ENCODE results near the gene AOC1.
"Not testable (repeated sequence)": the region's sequence is repeated elsewhere in the genome, so short reads cannot be mapped to it uniquely, and the experiment has no call there.

The AOC1 gene

DNA sequence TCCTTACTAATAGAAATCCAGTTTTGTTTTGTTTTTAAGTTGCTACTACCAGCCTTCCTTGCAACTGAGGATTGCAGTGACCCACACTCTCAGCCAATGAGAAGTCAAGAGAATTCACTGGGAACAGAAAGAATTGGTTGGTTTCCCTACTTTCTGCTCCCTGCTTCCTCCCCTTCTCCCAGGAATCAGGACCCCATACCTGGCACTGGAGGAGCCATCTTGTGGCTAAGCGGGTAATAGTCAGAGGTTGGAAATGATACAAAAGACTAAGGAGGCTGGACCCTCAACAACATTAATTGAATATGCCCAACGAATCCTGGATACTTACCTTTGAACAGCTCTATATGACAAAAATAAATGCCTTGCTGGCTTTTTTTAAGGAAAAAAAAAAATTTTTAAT lies 45.5 kb upstream of the AOC1 start:
- Histone ChIP-seq H3K9me3 (peaks cover 0 to 13% (median 11%) of the 10 kb centered on the region in 3 donors), H3K27me3 (peaks cover 0 to 14% of the 10 kb centered on the region in 2 donors), H3K4me3 (no peak overlapping the region), H3K4me1 (no peaks in the 10 kb centered on the region), H3K36me3 (peaks cover 0 to 4% (median 0%) of the 10 kb centered on the region in 3 donors), H3K27ac (no peak overlapping the region)
- TF ChIP-seq, protein P1, sequence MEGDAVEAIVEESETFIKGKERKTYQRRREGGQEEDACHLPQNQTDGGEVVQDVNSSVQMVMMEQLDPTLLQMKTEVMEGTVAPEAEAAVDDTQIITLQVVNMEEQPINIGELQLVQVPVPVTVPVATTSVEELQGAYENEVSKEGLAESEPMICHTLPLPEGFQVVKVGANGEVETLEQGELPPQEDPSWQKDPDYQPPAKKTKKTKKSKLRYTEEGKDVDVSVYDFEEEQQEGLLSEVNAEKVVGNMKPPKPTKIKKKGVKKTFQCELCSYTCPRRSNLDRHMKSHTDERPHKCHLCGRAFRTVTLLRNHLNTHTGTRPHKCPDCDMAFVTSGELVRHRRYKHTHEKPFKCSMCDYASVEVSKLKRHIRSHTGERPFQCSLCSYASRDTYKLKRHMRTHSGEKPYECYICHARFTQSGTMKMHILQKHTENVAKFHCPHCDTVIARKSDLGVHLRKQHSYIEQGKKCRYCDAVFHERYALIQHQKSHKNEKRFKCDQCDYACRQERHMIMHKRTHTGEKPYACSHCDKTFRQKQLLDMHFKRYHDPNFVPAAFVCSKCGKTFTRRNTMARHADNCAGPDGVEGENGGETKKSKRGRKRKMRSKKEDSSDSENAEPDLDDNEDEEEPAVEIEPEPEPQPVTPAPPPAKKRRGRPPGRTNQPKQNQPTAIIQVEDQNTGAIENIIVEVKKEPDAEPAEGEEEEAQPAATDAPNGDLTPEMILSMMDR (IDR thresholded peaks at IDR 0.05), result no peak
- intact Hi-C loops (cut with DNase I; ENCODE audit: low total_unique reads), result no loop called here
- DNase-seq, result no peak

DNA sequence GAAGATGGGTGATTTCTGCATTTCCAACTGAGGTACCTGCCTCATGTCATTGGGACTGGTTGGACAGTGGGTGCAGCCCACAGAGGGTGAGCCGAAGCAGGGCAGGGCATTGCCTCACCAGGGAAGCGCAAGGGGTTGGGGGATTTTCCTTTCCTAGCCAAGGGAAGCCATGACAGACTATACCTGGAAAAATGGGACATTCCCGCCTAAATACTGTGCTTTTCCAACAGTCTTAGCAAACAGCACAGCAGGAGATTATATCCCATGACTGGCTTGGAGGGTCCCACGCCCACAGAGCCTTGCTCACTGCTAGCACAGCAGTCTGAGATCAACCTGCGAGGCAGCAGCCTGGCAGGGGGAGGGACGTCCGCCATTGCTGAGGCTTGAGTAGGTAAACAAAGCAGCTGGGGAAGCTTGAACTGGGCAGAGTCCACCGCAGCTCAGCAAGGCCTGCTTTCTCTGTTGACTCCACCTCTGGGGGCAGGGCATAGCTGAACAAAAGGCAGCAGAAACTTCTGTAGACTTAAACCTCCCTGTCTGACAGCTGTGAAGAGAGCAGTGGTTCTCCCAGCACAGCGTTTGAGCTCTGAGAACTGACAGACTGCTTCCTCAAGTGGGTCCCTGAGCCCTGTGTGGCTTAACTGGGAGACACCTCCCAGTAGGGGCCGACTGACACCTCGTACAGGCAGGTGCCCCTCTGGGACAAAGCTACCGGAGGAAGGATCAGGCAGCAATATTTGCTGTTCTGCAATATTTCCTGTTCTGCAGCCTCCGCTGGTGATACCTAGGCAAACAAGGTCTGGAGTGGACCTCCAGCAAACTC lies 44.5 kb upstream of the AOC1 start:
- H3K4me3 ChIP-seq; DNase-seq; H3K27me3 ChIP-seq; H3K36me3 ChIP-seq; H3K27ac ChIP-seq; H3K4me1 ChIP-seq; intact Hi-C loops (cut with DNase I; ENCODE audit: low total_unique reads): not testable (repeated sequence)
- H3K9me3 ChIP-seq, result peaks cover 0 to 13% (median 11%) of the 10 kb centered on the region in 3 donors

DNA sequence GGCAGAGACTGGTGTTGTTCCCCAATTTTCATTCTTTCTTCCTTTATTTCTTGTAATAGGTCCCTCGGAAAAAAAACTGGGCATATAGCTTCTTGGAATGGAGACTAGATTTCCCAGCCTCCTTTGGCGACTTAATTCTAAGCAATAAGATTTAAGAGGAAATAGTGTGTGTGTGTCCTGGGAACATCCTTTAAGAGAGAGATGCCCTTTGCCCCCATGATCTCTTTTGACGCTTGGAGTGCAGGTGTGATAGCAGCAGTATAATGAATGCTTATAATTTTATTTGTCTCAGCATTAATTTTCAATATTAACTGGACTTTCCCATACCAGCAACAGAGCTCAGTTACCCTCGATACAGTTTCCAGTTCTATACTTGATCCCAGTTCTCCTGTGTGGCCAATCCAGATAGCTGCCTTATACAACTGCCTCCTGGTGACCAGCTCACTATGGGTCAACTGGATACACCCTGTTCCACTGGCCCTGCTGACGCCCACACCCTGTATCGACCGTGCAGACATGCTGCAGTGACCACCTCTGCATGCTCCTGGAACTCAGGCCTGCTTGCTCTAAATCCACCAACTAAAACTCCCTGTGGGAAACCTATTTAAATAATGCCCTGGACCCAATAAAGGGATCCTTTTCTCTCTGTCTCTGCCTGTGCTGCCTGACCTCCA lies 37.9 kb upstream of the AOC1 start:
- Histone ChIP-seq H3K4me1 (no peaks in the 10 kb centered on the region), H3K4me3 (no peak overlapping the region), H3K27me3 (no peaks in the 10 kb centered on the region), H3K27ac (no peak overlapping the region), H3K9me3 (peaks cover 0 to 15% (median 13%) of the 10 kb centered on the region in 3 donors), H3K36me3 (no peaks in the 10 kb centered on the region)
- intact Hi-C loops (cut with DNase I; ENCODE audit: low total_unique reads), result no loop called here
- DNase-seq, result no peak
- TF ChIP-seq, protein P1 (IDR thresholded peaks at IDR 0.05), result no peak

DNA sequence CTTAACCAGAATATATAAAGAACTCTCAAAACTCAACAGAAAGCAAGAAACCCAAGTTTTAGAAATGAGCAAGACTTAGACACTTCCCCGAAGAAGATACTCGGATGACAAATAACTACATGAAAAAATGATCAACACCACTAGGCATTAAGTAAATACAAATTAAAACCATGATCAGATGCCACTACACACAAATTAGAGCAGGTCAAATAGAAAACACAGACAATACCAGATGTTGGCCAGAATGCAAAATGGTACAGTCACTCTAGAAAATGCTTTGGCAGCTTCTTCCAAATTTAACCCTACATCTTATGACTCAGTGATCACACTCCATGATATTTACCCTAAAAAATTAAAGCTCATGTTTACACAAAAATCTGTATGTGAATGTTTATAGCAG lies 33.3 kb upstream of the AOC1 start:
- no peaks in the 10 kb centered on the region for H3K4me1 ChIP-seq
- H3K4me3 ChIP-seq, result no peak overlapping the region
- H3K27me3 ChIP-seq, result no peaks in the 10 kb centered on the region
- intact Hi-C loops (cut with DNase I; ENCODE audit: low total_unique reads), result no loop called here
- H3K27ac ChIP-seq, result no peak overlapping the region
- peaks cover 3 to 15% (median 13%) of the 10 kb centered on the region in 3 donors for H3K9me3 ChIP-seq
- no peaks in the 10 kb centered on the region for H3K36me3 ChIP-seq
- DNase-seq, result no peak
- TF ChIP-seq, protein P1 (IDR thresholded peaks at IDR 0.05), result no peak

DNA sequence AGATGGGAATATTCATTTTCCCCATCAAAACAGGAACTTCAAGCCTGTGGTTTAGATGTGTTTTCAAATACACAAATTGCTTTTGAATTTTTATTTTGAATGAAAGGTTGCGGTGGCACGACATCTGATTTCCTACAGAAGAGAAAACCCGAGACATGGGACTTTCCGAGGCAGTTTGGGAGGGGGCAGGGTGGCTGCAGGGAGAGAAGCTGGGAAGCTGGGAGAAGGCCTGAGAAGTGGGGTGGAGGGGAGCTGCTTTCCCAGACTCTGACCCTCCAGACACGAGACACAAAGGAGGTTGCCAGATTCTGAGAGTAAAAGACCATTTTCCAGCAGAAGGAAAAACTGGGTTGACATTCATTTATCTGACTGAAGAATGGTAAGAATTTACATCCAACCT lies 32.2 kb upstream of the AOC1 start:
- Histone ChIP-seq H3K4me3 (no peak overlapping the region), H3K9me3 (peaks cover 3 to 13% (median 9%) of the 10 kb centered on the region in 3 donors), H3K36me3 (no peaks in the 10 kb centered on the region), H3K27me3 (no peaks in the 10 kb centered on the region), H3K27ac (no peak overlapping the region), H3K4me1 (no peaks in the 10 kb centered on the region)
- no peak for DNase-seq
- TF ChIP-seq, protein P1 (IDR thresholded peaks at IDR 0.05), result no peak
- intact Hi-C loops (cut with DNase I; ENCODE audit: low total_unique reads), result no loop called here

DNA sequence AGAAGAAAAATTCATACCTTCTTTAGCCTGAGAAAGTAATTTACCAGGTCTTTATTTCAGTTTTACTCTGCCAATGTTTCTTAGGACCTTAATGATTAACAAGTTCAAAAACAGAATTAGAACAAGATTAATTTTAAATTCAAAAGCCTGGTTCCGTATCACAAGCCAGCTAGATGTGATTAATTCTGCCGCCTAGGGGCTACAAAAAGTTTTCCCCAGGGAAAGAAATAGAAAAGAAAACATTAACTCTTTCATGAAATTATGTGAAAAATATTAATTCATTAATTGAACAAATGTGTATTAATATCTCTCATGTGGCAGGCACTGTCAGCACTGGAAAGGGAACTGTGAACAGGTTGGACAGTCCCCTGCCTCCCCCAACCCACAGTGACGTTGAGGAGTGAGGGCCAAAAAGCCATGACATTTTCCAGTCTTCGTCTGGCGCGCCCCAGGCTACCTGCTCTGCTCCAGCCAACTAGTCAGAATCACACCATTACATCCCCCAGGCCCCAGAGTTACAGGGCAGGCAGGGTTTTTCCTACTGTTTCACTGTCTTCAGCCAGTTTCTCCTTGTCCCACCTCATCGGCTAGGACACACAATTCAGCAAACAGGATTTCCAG lies 31.6 kb upstream of the AOC1 start:
- Histone ChIP-seq H3K9me3 (peaks cover 3 to 11% (median 7%) of the 10 kb centered on the region in 3 donors), H3K4me3 (no peak overlapping the region), H3K36me3 (no peaks in the 10 kb centered on the region), H3K4me1 (no peaks in the 10 kb centered on the region), H3K27ac (no peak overlapping the region), H3K27me3 (no peaks in the 10 kb centered on the region)
- intact Hi-C loops (cut with DNase I; ENCODE audit: low total_unique reads), result no loop called here
- TF ChIP-seq, protein P1 (IDR thresholded peaks at IDR 0.05), result no peak
- DNase-seq, result no peak
